Heart right ventricle (tissue), 16 donors: Measurements from ENCODE around the gene PPIG. TPM values are rescaled to one million over a fixed set of nuclear protein-coding genes. Genes with fewer than 3 reads are reported as not detected.
"Not testable (repeated sequence)": the region's sequence is repeated elsewhere in the genome, so short reads cannot be mapped to it uniquely, and the experiment has no call there.

Experiments used
- ATAC-seq, 8 donors: fragments of 200-7000 bp; cut with Tn5 transposase; one replicate each; pipeline ENCODE4 v1.9.1; 2020; ENCODE audit warnings: mild to moderate bottlenecking in 8 of 8, moderate library complexity in 8 of 8, moderate number of reproducible peaks in 1 of 8
- DNase-seq, 2 donors: peaks; one replicate each; pipeline ENCODE4 v3.0.0-alpha.2; 2020
- H3K27ac ChIP-seq, 10 donors: fragments of 200-600 bp; sonication (generic) in 2 of 10; one replicate each; pipeline versions ENCODE4 v1.5.0 to v1.8.0; 2020 to 2022; ENCODE audit warnings: mild to moderate bottlenecking in 3 of 10
- H3K27me3 ChIP-seq, 7 donors: fragments of 200-600 bp; one replicate each; pipeline ENCODE4 v1.8.0; 2021 to 2022; ENCODE audit warnings: mild to moderate bottlenecking in 2 of 7
- H3K36me3 ChIP-seq, 9 donors: fragments of 200-600 bp; sonication (generic) in 1 of 9; one replicate each; pipeline versions ENCODE4 v1.5.0 to v1.8.0; 2020 to 2022; ENCODE audit warnings: mild to moderate bottlenecking in 2 of 9
- H3K4me1 ChIP-seq, 9 donors: fragments of 200-600 bp; sonication (generic) in 1 of 9; one replicate each; pipeline versions ENCODE4 v1.5.0 to v1.8.0; 2020 to 2022; ENCODE audit warnings: mild to moderate bottlenecking in 4 of 9
- H3K4me3 ChIP-seq, 10 donors: fragments of 200-600 bp; sonication (generic) in 2 of 10; one replicate each; pipeline versions ENCODE4 v1.5.0 to v1.8.0; 2020 to 2022; ENCODE audit warnings: mild to moderate bottlenecking in 7 of 10, moderate library complexity in 2 of 10
- H3K9me3 ChIP-seq, 11 donors: fragments of 200-600 bp in 10 of 11; sonication (generic) in 2 of 11; one replicate each; pipeline versions ENCODE4 v1.5.0 to v1.8.0; 2013 to 2022; ENCODE audit warnings: mild to moderate bottlenecking in 2 of 11, control low read depth in 1 of 11, moderate library complexity in 1 of 11
- CTCF ChIP-seq, 9 donors: fragments of 200-600 bp; sonication (generic) in 2 of 9; IDR thresholded peaks; one replicate each; pipeline versions ENCODE4 v1.5.0 to v1.8.0; 2021 to 2022; ENCODE audit warnings: antibody characterized with exemption in 9 of 9, mild to moderate bottlenecking in 5 of 9, moderate library complexity in 1 of 9
- WGBS, 2 donors: extraction: QIAGEN DNeasy Blood & Tissue Kit; methylation state at CpG; one replicate each; pipeline ENCODE4 v1.1.7; 2013; ENCODE audit warnings: inconsistent platforms in 1 of 2; 5-methylcytosine and 5-hydroxymethylcytosine counted together
- intact Hi-C, 10 donors: fragments of 100-400 bp; cut with DNase I; formaldehyde crosslinking; loops; one replicate each; pipeline versions ENCODE4 v1.11.1 to v1.14.2; 2022
- polyA plus RNA-seq, 2 donors: library from polyadenylated mRNA; stranded (reverse); fragments of 200-250 nt; gene quantifications; one replicate each; pipeline ENCODE4 v1.2.3, GENCODE V29; 2013
- total RNA-seq, 10 donors: library from RNA; stranded (reverse); fragmentation: NEBNext Ultra II Directional in 3 of 10; extraction: Animal tissue kit (Norgen Biotek cat#: 25700) in 3 of 10; gene quantifications; one replicate each; pipeline versions ENCODE4 v1.2.1 to v1.2.4, GENCODE V29; 2021 to 2023
- donor health status: Arrhythmogenic right ventricular cardiomyopathy.
- donor health status: ischemic (EF 13 %, LVEDD 7.1; RV severe dilation, severe dysfunction).
- donor health status: healthy with polysubstance abuse.
- donor health status: DM: no; HTN: yes; CAD: no.
- donor health status: DM: no; HTN: no; CAD: no.
- donor health status: ischemic (EF 25% LVEDD 6.9; RV normal size, moderate dysfunction).
- donor health status: ischemic (EF 25% LVEDD 5.7; RV mildly dilated, moderate dysfunction).
- donor health status: healthy.
- donor health status: DM: yes; HTN: yes; CAD: no.
- donor health status: Ischemic cardiomyopathy.
- donor health status: ischemic (EF 35%, LVEDD 5.7; RV mildly dilated, moderate dysfunction).
- donor health status: nonischemic (EF 11% LVEDD 7.7; RV severe dilation, severe dysfunction).
- donor health status: DM: yes; HTN: yes; CAD: no.
- donor health status: PGD.
- donor health status: ischemic (EF 29% LVEDD 5.4; RV normal size, mild dysfunction).
- donor health status: nonischemic (EF 23%, LVEDD 6.1; RV moderate dilation, normal function).

Gene PPIG
- total and polyA plus RNA-seq, 12 donors: 15.6 to 94.5 (median 40.9) TPM

GRCh38 chr2:169583518-169583917, 633 bp upstream of the PPIG start:
- Histone ChIP-seq H3K4me1 (peaks cover 5 to 36% (median 25%) of the 10 kb centered on the region in 9 donors), H3K36me3 (no peaks in the 10 kb centered on the region), H3K27me3 (no peaks in the 10 kb centered on the region), H3K4me3 (peak overlapping the region in 5 of 10 donors; percentile 77 to 95 (median 86)), H3K27ac (peak overlapping the region in 9 of 10 donors; percentile 94 to 99 (median 98)), H3K9me3 (peaks cover 0 to 12% (median 0%) of the 10 kb centered on the region in 11 donors)
- no peak for TF ChIP-seq CTCF (IDR thresholded peaks at IDR 0.05)
- WGBS, 2 donors: 98% methylated on average over 5 of the region's 5 CpGs
- no peak for ATAC-seq
- no peak for DNase-seq
- intact Hi-C loops: loop anchor here in 2 of 10 donors (5.0 to 10.0 kb wide), 2 partner anchors 111 to 214 kb away; partner anchors contain the start of genes CFAP210 (in 1 of the 2), PHOSPHO2 (in 1 of the 2) and SSB (in 1 of the 2)

DNA sequence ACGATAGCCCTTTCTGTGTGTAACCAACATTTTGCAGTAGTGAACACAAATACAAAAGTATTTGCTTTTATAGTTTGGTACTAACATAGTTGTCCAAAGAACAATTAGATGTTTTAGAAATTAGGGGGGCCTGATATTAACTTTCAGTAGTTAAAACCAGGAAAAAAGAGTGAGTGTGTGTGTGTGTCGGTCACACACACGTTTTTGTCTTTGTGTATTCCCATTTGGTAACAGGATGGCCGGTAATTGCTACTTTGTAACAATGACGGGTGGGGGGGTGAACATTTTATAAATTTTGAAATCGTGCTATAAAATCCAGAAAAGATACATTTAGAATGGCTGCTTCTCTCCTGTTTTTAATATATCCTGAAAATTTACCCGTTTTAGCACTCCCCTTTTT, 1.5 kb downstream of the PPIG start:
- peak overlapping the region in 6 of 10 donors; percentile 94 to 99 (median 98) for H3K27ac ChIP-seq
- 18 to 19% methylated on average over 7 of the region's 7 CpGs for WGBS, 2 donors
- peaks cover 5 to 49% (median 25%) of the 10 kb centered on the region in 9 donors for H3K4me1 ChIP-seq

GRCh38 chr2:169590804-169591203, 6.7 kb downstream of the PPIG start:
- H3K9me3 ChIP-seq: no peaks in the 10 kb centered on the region
- H3K4me3 ChIP-seq: no peak overlapping the region
- intact Hi-C loops: no loop called here
- no peak for ATAC-seq
- H3K36me3 ChIP-seq: peaks cover 0 to 6% (median 0%) of the 10 kb centered on the region in 9 donors
- peaks cover 5 to 49% (median 21%) of the 10 kb centered on the region in 9 donors for H3K4me1 ChIP-seq
- H3K27ac ChIP-seq: no peak overlapping the region
- TF ChIP-seq CTCF (IDR thresholded peaks at IDR 0.05): no peak
- 67 to 73% methylated on average over 8 of the region's 8 CpGs for WGBS, 2 donors
- DNase-seq: no peak
- H3K27me3 ChIP-seq: no peaks in the 10 kb centered on the region

More for the DNA sequence above, 1.5 kb downstream of the PPIG start:
- H3K36me3 ChIP-seq: no peaks in the 10 kb centered on the region
- H3K27me3 ChIP-seq: no peaks in the 10 kb centered on the region
- peaks cover 0 to 12% (median 0%) of the 10 kb centered on the region in 11 donors for H3K9me3 ChIP-seq
- H3K4me3 ChIP-seq: peak overlapping the region; percentile 53 to 95 (median 84)
- intact Hi-C loops: loop anchor here in 1 of 10 donors (10.0 kb wide), 1 partner anchor 109 kb away; the partner anchor contains the start of genes CFAP210 and PHOSPHO2
- no peak for DNase-seq
- ATAC-seq: no peak
- TF ChIP-seq CTCF (IDR thresholded peaks at IDR 0.05): no peak

DNA sequence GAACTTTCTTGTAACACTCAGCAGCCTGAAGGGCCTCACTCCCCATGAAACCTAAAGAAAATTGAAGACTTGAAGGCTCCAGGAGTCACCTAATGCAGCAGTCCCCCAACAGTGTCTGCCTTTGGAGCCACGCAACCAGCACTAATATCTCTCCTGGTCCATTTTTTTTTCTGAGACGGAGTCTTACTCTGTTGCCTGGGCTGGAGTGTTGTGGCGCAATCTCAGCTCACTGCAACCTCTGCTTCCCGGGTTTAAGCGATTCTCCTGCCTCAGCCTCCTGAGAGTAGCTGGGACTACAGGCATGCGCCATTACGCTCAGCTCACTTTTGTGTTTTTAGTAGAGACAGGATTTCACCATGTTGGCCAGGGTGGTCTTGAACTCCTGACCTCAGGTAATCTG, 12.4 kb downstream of the PPIG start:
- H3K9me3 ChIP-seq, DNase-seq, intact Hi-C loops, H3K27ac ChIP-seq, H3K27me3 ChIP-seq, H3K4me3 ChIP-seq, ATAC-seq: not testable (repeated sequence)
- Histone ChIP-seq H3K36me3 (peaks cover 0 to 19% (median 0%) of the 10 kb centered on the region in 9 donors), H3K4me1 (peaks cover 0 to 26% (median 9%) of the 10 kb centered on the region in 9 donors)
- WGBS, 2 donors: 80 to 84% methylated on average over 7 of the region's 7 CpGs

- Histone ChIP-seq H3K27me3 (no peaks in the 10 kb centered on the region), H3K36me3 (peaks cover 0 to 16% (median 0%) of the 10 kb centered on the region in 9 donors), H3K4me3 (no peak overlapping the region), H3K4me1 (peaks cover 0 to 21% (median 7%) of the 10 kb centered on the region in 9 donors), H3K9me3 (no peaks in the 10 kb centered on the region), H3K27ac (no peak overlapping the region)
- DNase-seq (no peak), ATAC-seq (no peak)
- intact Hi-C loops: no loop called here
- TF ChIP-seq CTCF (IDR thresholded peaks at IDR 0.05): no peak
- WGBS, 2 donors: 92 to 96% methylated on average over 2 of the region's 2 CpGs
Measured at GRCh38 chr2:169598982-169599381, 14.8 kb downstream of the PPIG start.
